ENCODE data around the gene LDHB.

DNA sequence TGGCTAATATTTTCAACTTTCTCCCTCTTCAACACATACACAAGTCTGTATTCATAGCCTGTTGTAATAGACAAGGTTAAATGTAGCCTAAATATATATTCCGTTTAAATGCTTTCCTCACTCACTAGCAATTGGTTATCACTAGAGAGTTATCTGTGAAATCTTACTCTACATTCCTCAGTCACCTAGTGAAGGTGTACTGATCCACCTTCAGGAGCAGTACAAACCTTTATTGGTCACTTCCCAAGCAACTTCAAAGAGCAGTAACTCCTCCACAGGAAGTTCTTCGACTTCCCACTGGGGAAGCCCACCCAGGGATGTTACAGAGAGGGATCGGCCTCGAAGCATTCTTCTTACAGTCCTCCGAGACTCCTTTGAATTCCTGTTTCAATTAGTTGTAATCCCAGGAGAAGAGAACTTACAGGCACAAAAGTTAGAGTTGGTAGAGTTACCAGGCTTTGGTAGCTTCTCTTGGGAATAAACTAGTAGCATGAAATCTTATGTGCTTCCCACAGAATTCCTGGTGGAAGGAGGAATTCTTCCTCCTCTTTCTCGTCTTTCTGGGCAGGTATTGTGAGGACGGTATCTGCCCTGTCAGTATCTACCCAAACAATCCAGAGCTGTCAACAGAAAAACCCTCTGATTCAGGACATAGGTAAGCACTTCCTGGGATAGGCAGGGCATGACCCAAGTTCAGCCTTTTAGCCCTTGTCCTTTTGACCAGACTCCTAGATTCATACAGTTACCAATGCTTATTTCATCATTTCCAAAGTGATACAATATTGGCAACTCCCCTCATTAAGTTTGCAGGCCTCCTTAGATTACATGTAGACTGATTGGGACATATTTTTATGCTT lies 53.2 kb downstream of the LDHB start, which contains the start of gene GYS2:
- TF ChIP-seq, protein P1, sequence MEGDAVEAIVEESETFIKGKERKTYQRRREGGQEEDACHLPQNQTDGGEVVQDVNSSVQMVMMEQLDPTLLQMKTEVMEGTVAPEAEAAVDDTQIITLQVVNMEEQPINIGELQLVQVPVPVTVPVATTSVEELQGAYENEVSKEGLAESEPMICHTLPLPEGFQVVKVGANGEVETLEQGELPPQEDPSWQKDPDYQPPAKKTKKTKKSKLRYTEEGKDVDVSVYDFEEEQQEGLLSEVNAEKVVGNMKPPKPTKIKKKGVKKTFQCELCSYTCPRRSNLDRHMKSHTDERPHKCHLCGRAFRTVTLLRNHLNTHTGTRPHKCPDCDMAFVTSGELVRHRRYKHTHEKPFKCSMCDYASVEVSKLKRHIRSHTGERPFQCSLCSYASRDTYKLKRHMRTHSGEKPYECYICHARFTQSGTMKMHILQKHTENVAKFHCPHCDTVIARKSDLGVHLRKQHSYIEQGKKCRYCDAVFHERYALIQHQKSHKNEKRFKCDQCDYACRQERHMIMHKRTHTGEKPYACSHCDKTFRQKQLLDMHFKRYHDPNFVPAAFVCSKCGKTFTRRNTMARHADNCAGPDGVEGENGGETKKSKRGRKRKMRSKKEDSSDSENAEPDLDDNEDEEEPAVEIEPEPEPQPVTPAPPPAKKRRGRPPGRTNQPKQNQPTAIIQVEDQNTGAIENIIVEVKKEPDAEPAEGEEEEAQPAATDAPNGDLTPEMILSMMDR (IDR thresholded peaks at IDR 0.05; ENCODE audit: low read depth, low read length), result no peak
- no peak for TF ChIP-seq EZH2phosphoT487 (IDR thresholded peaks at IDR 0.05; ENCODE audit: low read depth)
